Activated CD4-positive, alpha-beta T cell treated with anti-CD3 and anti-CD28 coated beads for 36 hours (primary cell): ENCODE measurements around the gene ALDH5A1. TPM values are rescaled to one million over a fixed set of nuclear protein-coding genes. Genes with fewer than 3 reads are reported as not detected.

Experiments
- ATAC-seq: fragments of 200-7000 bp; cut with Tn5 transposase; one replicate; pipeline ENCODE4 v1.10.0; 2021; ENCODE audit warnings: mild to moderate bottlenecking, moderate library complexity
- CTCF ChIA-PET: fragments of 350-600 bp; sonication (Branson Sonifier 250); formaldehyde crosslinking; loops from one replicate; lab custom pipeline; 2021; ENCODE audit warnings: antibody characterized with exemption; lab: Charles Lee
- POLR2A ChIA-PET: fragments of 350-600 bp; sonication (Branson Sonifier 250); formaldehyde crosslinking; loops from one replicate; lab custom pipeline; 2021; ENCODE audit warnings: antibody characterized with exemption, inconsistent platforms; lab: Charles Lee
- DNase-seq: peaks from one replicate; pipeline ENCODE4 v3.0.0-alpha.2; 2020
- H3K27ac Mint-ChIP-seq: one replicate; pipeline ENCODE4 v1.8.0; 2021; ENCODE audit warnings: mixed read lengths
- H3K27me3 Mint-ChIP-seq: one replicate; pipeline ENCODE4 v1.8.0; 2021; ENCODE audit warnings: mixed read lengths
- H3K36me3 Mint-ChIP-seq: one replicate; pipeline ENCODE4 v1.8.0; 2021; ENCODE audit warnings: low read depth, mixed read lengths
- H3K4me1 Mint-ChIP-seq: one replicate; pipeline ENCODE4 v1.8.0; 2021; ENCODE audit warnings: mixed read lengths
- H3K4me3 Mint-ChIP-seq: one replicate; pipeline ENCODE4 v1.8.0; 2021; ENCODE audit warnings: mild to moderate bottlenecking, moderate library complexity, mixed read lengths
- H3K9me3 Mint-ChIP-seq: one replicate; pipeline ENCODE4 v1.8.0; 2021; ENCODE audit warnings: low read depth, mixed read lengths
- intact Hi-C, 2 experiments: fragments of 100-400 bp; cut with DNase I in 1 of 2; cut with micrococcal nuclease in 1 of 2; formaldehyde crosslinking; loops; one replicate each; pipeline versions ENCODE4 v1.14.2 to v1.15.1; 2022 to 2024; cut with DNase I, micrococcal nuclease
- total RNA-seq, 2 experiments: library from RNA; stranded (reverse); gene quantifications; one replicate each; pipeline ENCODE4 v1.2.3, GENCODE V29; 2021

Gene ALDH5A1
- total RNA-seq, 2 experiments from 2014 or later, result 16.5 to 18.8 TPM

- intact Hi-C loops, result no loop called here
- Mint-ChIP-seq H3K4me3 (no peak within 1 kb of the TSS), H3K36me3 (no peaks in the 10 kb centered on the region), H3K27me3 (no peaks in the 10 kb centered on the region), H3K4me1 (peaks cover 11% of the 10 kb centered on the region), H3K27ac (no peak within 1 kb of the TSS), H3K9me3 (no peaks in the 10 kb centered on the region)
- ATAC-seq (no peak), DNase-seq (no peak)
- ChIA-PET POLR2A (no interaction called here), CTCF (interaction anchor here (1.0 kb wide), 1 partner anchor 8 kb away, joined by 4 read pairs; no protein-coding TSS in a partner anchor)
These were observed 5.3 kb upstream of the ALDH5A1 start, which contains the start of gene GPLD1 for GRCh38 chr6:24489470-24489869. Gene GPLD1, minus strand, starts transcription at chr6:24489578. Its CDS starts 67 bp downstream, at chr6:24489511.

- Mint-ChIP-seq H3K36me3 (no peaks in the 10 kb centered on the region), H3K4me3 (no peak overlapping the region), H3K9me3 (no peaks in the 10 kb centered on the region), H3K27ac (no peak overlapping the region), H3K4me1 (peaks cover 11% of the 10 kb centered on the region), H3K27me3 (no peaks in the 10 kb centered on the region)
- intact Hi-C loops, result no loop called here
- CTCF ChIA-PET, result interaction anchor here (0.6 to 1.0 kb wide), 3 partner anchors 8 to 462 kb away, joined by 3 to 4 read pairs (median 3); no protein-coding TSS in a partner anchor
- ATAC-seq, result no peak
- POLR2A ChIA-PET, result no interaction called here
- no peak for DNase-seq
These were observed 4.9 kb upstream of the ALDH5A1 start for GRCh38 chr6:24489881-24490280.

GRCh38 chr6:24490948-24491347 lies 3.8 kb upstream of the ALDH5A1 start:
- Mint-ChIP-seq H3K4me1 (peaks cover 14% of the 10 kb centered on the region), H3K9me3 (no peaks in the 10 kb centered on the region), H3K4me3 (no peak overlapping the region), H3K36me3 (no peaks in the 10 kb centered on the region), H3K27ac (no peak overlapping the region), H3K27me3 (no peaks in the 10 kb centered on the region)
- CTCF ChIA-PET, result no interaction called here
- DNase-seq, result no peak
- ATAC-seq, result no peak
- intact Hi-C loops, result no loop called here
- POLR2A ChIA-PET, result no interaction called here

GRCh38 chr6:24492475-24492874 lies 2.3 kb upstream of the ALDH5A1 start:
- H3K4me3 Mint-ChIP-seq, result no peak overlapping the region
- CTCF ChIA-PET, result no interaction called here
- peak; percentile 19 for DNase-seq

GRCh38 chr6:24493945-24494820 lies 586 bp upstream of the ALDH5A1 start:
- ChIA-PET CTCF (interaction anchor here (0.7 to 2.1 kb wide), 11 partner anchors 19 to 212 kb away, joined by 3 to 10 read pairs (median 5); no protein-coding TSS in a partner anchor), POLR2A (interaction anchor here (0.6 kb wide), 2 partner anchors 86 to 680 kb away, joined by 3 to 8 read pairs; no protein-coding TSS in a partner anchor)
- DNase-seq (no peak), ATAC-seq (peak; percentile 9)
- intact Hi-C loops, result loop anchor here in 1 of 2 experiments (1.0 to 2.0 kb wide), 2 partner anchors 91 to 134 kb away; partner anchors contain the start of gene MRS2
- H3K4me1 Mint-ChIP-seq, result peaks cover 14% of the 10 kb centered on the region
- peak overlapping the region; percentile 77 for H3K4me3 Mint-ChIP-seq
- peaks cover 5% of the 10 kb centered on the region for H3K9me3 Mint-ChIP-seq
- peaks cover 16% of the 10 kb centered on the region for H3K36me3 Mint-ChIP-seq
- H3K27ac Mint-ChIP-seq, result peak overlapping the region; percentile 51
- no peaks in the 10 kb centered on the region for H3K27me3 Mint-ChIP-seq

More at GRCh38 chr6:24492475-24492874, 2.3 kb upstream of the ALDH5A1 start:
- intact Hi-C loops, result no loop called here
- POLR2A ChIA-PET, result no interaction called here
- peaks cover 14% of the 10 kb centered on the region for H3K4me1 Mint-ChIP-seq
- H3K27me3 Mint-ChIP-seq, result no peaks in the 10 kb centered on the region
- ATAC-seq, result no peak
- peaks cover 14% of the 10 kb centered on the region for H3K36me3 Mint-ChIP-seq
- no peak overlapping the region for H3K27ac Mint-ChIP-seq
- peaks cover 5% of the 10 kb centered on the region for H3K9me3 Mint-ChIP-seq

GRCh38 chr6:24497254-24497970 lies 2.6 kb downstream of the ALDH5A1 start:
- peaks cover 16% of the 10 kb centered on the region for H3K36me3 Mint-ChIP-seq
- no peaks in the 10 kb centered on the region for H3K27me3 Mint-ChIP-seq
- POLR2A ChIA-PET, result no interaction called here
- ATAC-seq (no peak), DNase-seq (no peak)
- intact Hi-C loops, result no loop called here
- H3K4me1 Mint-ChIP-seq, result peaks cover 17% of the 10 kb centered on the region
- no peak overlapping the region for H3K4me3 Mint-ChIP-seq
- no peak overlapping the region for H3K27ac Mint-ChIP-seq
- CTCF ChIA-PET, result no interaction called here
- peaks cover 5% of the 10 kb centered on the region for H3K9me3 Mint-ChIP-seq

- Mint-ChIP-seq H3K36me3 (peaks cover 32% of the 10 kb centered on the region), H3K4me3 (no peak overlapping the region), H3K27ac (no peak overlapping the region), H3K9me3 (peaks cover 5% of the 10 kb centered on the region), H3K4me1 (peaks cover 4% of the 10 kb centered on the region), H3K27me3 (no peaks in the 10 kb centered on the region)
- intact Hi-C loops, result no loop called here
- no peak for ATAC-seq
- DNase-seq, result no peak
- ChIA-PET POLR2A (no interaction called here), CTCF (interaction anchor here (0.7 kb wide), 1 partner anchor 11 kb away, joined by 3 read pairs; no protein-coding TSS in a partner anchor)
These were observed 5.9 kb downstream of the ALDH5A1 start for GRCh38 chr6:24500683-24501082.

GRCh38 chr6:24501374-24501773 lies 6.6 kb downstream of the ALDH5A1 start:
- Mint-ChIP-seq H3K9me3 (peaks cover 5% of the 10 kb centered on the region), H3K4me3 (no peak overlapping the region), H3K36me3 (peaks cover 30% of the 10 kb centered on the region), H3K27me3 (no peaks in the 10 kb centered on the region), H3K27ac (no peak overlapping the region), H3K4me1 (peaks cover 4% of the 10 kb centered on the region)
- ATAC-seq (peak; percentile 60), DNase-seq (no peak)
- ChIA-PET POLR2A (no interaction called here), CTCF (interaction anchor here (0.6 to 1.3 kb wide), 3 partner anchors 11 to 750 kb away, joined by 3 read pairs; no protein-coding TSS in a partner anchor)
- intact Hi-C loops, result no loop called here

GRCh38 chr6:24501914-24502313 lies 7.1 kb downstream of the ALDH5A1 start:
- POLR2A ChIA-PET, result no interaction called here
- peaks cover 3% of the 10 kb centered on the region for H3K9me3 Mint-ChIP-seq
- DNase-seq (no peak), ATAC-seq (no peak)
- peaks cover 27% of the 10 kb centered on the region for H3K36me3 Mint-ChIP-seq
- H3K27me3 Mint-ChIP-seq, result no peaks in the 10 kb centered on the region
- H3K4me3 Mint-ChIP-seq, result no peak overlapping the region
- CTCF ChIA-PET, result interaction anchor here (0.5 to 1.3 kb wide), 3 partner anchors 265 to 749 kb away, joined by 3 read pairs; no protein-coding TSS in a partner anchor
- intact Hi-C loops, result no loop called here
- H3K4me1 Mint-ChIP-seq, result peaks cover 4% of the 10 kb centered on the region
- H3K27ac Mint-ChIP-seq, result no peak overlapping the region

- ChIA-PET CTCF (no interaction called here), POLR2A (no interaction called here)
- DNase-seq, result no peak
- H3K9me3 Mint-ChIP-seq, result peaks cover 3% of the 10 kb centered on the region
- peaks cover 4% of the 10 kb centered on the region for H3K4me1 Mint-ChIP-seq
- no peaks in the 10 kb centered on the region for H3K27me3 Mint-ChIP-seq
- intact Hi-C loops, result no loop called here
- peaks cover 39% of the 10 kb centered on the region for H3K36me3 Mint-ChIP-seq
- ATAC-seq, result no peak
- no peak overlapping the region for H3K27ac Mint-ChIP-seq
- no peak overlapping the region for H3K4me3 Mint-ChIP-seq
These were observed 9.5 kb downstream of the ALDH5A1 start for GRCh38 chr6:24504287-24504648.
